Liver (tissue), 9 donors: ENCODE measurements around the gene ANO7. TPM values are rescaled to one million over a fixed set of nuclear protein-coding genes. Genes with fewer than 3 reads are reported as not detected.

ENCODE experiments used
- DNase-seq: peaks from one replicate; pipeline ENCODE4 v3.0.0-alpha.2; 2017; ENCODE audit warnings: low spot score
- H3K27ac ChIP-seq, 2 donors: one replicate each; pipeline ENCODE4 v1.7.0; 2013; ENCODE audit warnings: inconsistent platforms in 2 of 2, low read length in 2 of 2, control low read depth in 1 of 2, low read depth in 1 of 2, mild to moderate bottlenecking in 1 of 2
- H3K27me3 ChIP-seq, 4 donors: one replicate each; pipeline versions ENCODE4 v1.6.1 to v1.7.0; 2013; ENCODE audit warnings: low read length in 3 of 4, inconsistent platforms in 1 of 4, mild to moderate bottlenecking in 1 of 4, moderate library complexity in 1 of 4; ENCODE audit not compliant: control insufficient read depth in 4 of 4, insufficient read depth in 4 of 4
- H3K36me3 ChIP-seq, 4 donors: one replicate each; pipeline versions ENCODE4 v1.6.1 to v1.7.0; 2013; ENCODE audit warnings: low read length in 3 of 4, mild to moderate bottlenecking in 3 of 4, low read depth in 1 of 4, moderate library complexity in 1 of 4; ENCODE audit not compliant: control insufficient read depth in 4 of 4, insufficient read depth in 3 of 4
- H3K4me1 ChIP-seq, 4 donors: one replicate each; pipeline versions ENCODE4 v1.6.1 to v1.7.0; 2013; ENCODE audit warnings: low read length in 3 of 4, mild to moderate bottlenecking in 3 of 4, moderate library complexity in 1 of 4; ENCODE audit not compliant: control insufficient read depth in 4 of 4, insufficient read depth in 4 of 4
- H3K4me3 ChIP-seq, 3 donors: one replicate each; pipeline versions ENCODE4 v1.6.1 to v1.7.0; 2013; ENCODE audit warnings: low read length in 3 of 3, control low read depth in 1 of 3, low read depth in 1 of 3, mild to moderate bottlenecking in 1 of 3
- H3K9ac ChIP-seq, 2 donors: one replicate each; pipeline ENCODE4 v1.7.0; 2013; ENCODE audit warnings: low read length in 2 of 2, mild to moderate bottlenecking in 2 of 2, moderate library complexity in 2 of 2, control low read depth in 1 of 2, low read depth in 1 of 2
- H3K9me3 ChIP-seq, 4 donors: one replicate each; pipeline versions ENCODE4 v1.6.1 to v1.7.0; 2013; ENCODE audit warnings: low read length in 3 of 4; ENCODE audit not compliant: control insufficient read depth in 4 of 4
- EGR1 ChIP-seq, 2 donors: IDR thresholded peaks; 2 replicates each; pipeline ENCODE4 v1.6.1; 2016 to 2018; ENCODE audit warnings: antibody characterized with exemption in 2 of 2, low read depth in 2 of 2
- FOXA1 ChIP-seq: IDR thresholded peaks from 2 replicates; pipeline ENCODE4 v1.6.1; 2016; ENCODE audit warnings: antibody characterized with exemption
- FOXA2 ChIP-seq: IDR thresholded peaks from 2 replicates; pipeline ENCODE4 v1.6.1; 2016; ENCODE audit warnings: antibody characterized with exemption
- GABPA ChIP-seq, 2 donors: IDR thresholded peaks in 1 of 2; conservative IDR thresholded peaks in 1 of 2; 2 replicates each; pipeline ENCODE4 v1.6.1; 2016; ENCODE audit warnings: antibody characterized with exemption in 2 of 2, mild to moderate bottlenecking in 1 of 2, moderate library complexity in 1 of 2
- HNF4A ChIP-seq, 2 donors: conservative IDR thresholded peaks; 2 replicates each; pipeline ENCODE4 v1.6.1; 2016; ENCODE audit warnings: antibody characterized with exemption in 2 of 2, mild to moderate bottlenecking in 2 of 2
- HNF4G ChIP-seq: IDR thresholded peaks from 2 replicates; pipeline ENCODE4 v1.6.1; 2016; ENCODE audit warnings: antibody characterized with exemption
- JUND ChIP-seq, 2 donors: IDR thresholded peaks; 2 replicates each; pipeline ENCODE4 v1.6.1; 2016; ENCODE audit warnings: antibody characterized with exemption in 2 of 2
- NR2F2 ChIP-seq: IDR thresholded peaks from 2 replicates; pipeline ENCODE4 v1.6.1; 2016; ENCODE audit warnings: antibody characterized with exemption
- RAD21 ChIP-seq, 2 donors: IDR thresholded peaks; 2 replicates each; pipeline ENCODE4 v1.6.1; 2016; ENCODE audit warnings: antibody characterized with exemption in 2 of 2, mild to moderate bottlenecking in 2 of 2
- RXRA ChIP-seq, 2 donors: IDR thresholded peaks; 2 replicates each; pipeline ENCODE4 v1.6.1; 2017 to 2018; ENCODE audit warnings: antibody characterized with exemption in 2 of 2, mild to moderate bottlenecking in 1 of 2
- SP1 ChIP-seq: IDR thresholded peaks from 2 replicates; pipeline ENCODE4 v1.6.1; 2018; ENCODE audit warnings: antibody characterized with exemption, mild to moderate bottlenecking
- TAF1 ChIP-seq: conservative IDR thresholded peaks from 2 replicates; pipeline ENCODE4 v1.6.1; 2016; ENCODE audit warnings: antibody characterized with exemption, mild to moderate bottlenecking
- YY1 ChIP-seq: IDR thresholded peaks from 2 replicates; pipeline ENCODE4 v1.6.1; 2016; ENCODE audit warnings: antibody characterized with exemption, mild to moderate bottlenecking
- WGBS: extraction: QIAGEN DNeasy Blood & Tissue Kit; methylation state at CpG from one replicate; pipeline ENCODE4 v1.1.7; 2013; 5-methylcytosine and 5-hydroxymethylcytosine counted together
- polyA plus RNA-seq, 2 donors: library from polyadenylated mRNA; stranded (reverse) in 1 of 2; unstranded in 1 of 2; fragments of 200-250 nt in 1 of 2; fragments of >200 nt in 1 of 2; fragmentation: Nextera tagmentation in 1 of 2; extraction: Ambion mirVana in 1 of 2; gene quantifications; one replicate each; pipeline versions ENCODE4 v1.2.1 to v1.2.3, GENCODE V29; 2013 to 2015
- total RNA-seq, 2 donors: library from RNA; depleted of rRNA; stranded (reverse); fragments of >200 nt; gene quantifications; one replicate each; pipeline ENCODE4 v1.2.3, GENCODE V29; 2014
- TF ChIP-seq, protein P1 (sequence below): fragments of 150-350 bp; IDR thresholded peaks from 2 replicates; pipeline ENCODE4 v1.5.1; 2017; ENCODE audit warnings: improper control_type of control experiment, low read depth, low read length; ENCODE audit not compliant: missing input control
- TF ChIP-seq, protein P2 (sequence below): IDR thresholded peaks from 2 replicates; pipeline ENCODE4 v1.6.1; 2016; ENCODE audit warnings: antibody characterized with exemption
- TF ChIP-seq, protein P3 (sequence below): IDR thresholded peaks from 2 replicates; pipeline ENCODE4 v1.6.1; 2016; ENCODE audit warnings: antibody characterized with exemption
- TF ChIP-seq, protein P4 (sequence below): IDR thresholded peaks from 2 replicates; pipeline ENCODE4 v1.6.1; 2016; ENCODE audit warnings: antibody characterized with exemption
- TF ChIP-seq, protein P5 (sequence below): IDR thresholded peaks from 2 replicates; pipeline ENCODE4 v1.6.1; 2016; ENCODE audit warnings: antibody characterized with exemption, mild to moderate bottlenecking
- donor health status: healthy.
- donor health status: healthy.
- donor health status: healthy.
- donor health status: healthy.
- donor health status: healthy.

The ANO7 gene
- total and polyA plus RNA-seq, 4 donors: 0.25 to 0.70 (median 0.45) TPM

DNA sequence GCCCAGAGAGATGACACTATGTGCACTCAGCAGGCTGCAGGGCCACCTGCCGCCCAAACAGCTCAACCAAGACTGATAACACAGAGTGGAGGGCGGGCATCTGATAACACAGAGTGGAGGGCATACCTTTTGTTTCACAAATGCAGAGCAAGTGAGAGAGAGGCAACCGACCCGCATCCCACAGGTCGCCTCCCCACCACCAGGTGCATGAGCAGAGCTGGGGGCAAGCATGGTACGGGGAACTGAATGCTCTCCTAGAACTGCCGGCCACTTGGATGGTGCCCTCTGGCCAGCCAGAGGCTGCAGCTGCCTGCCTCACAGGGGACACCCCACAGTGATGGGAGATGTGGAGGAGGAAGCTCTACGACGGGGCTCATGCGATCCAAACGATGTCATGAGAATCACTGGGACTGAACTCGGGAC, 49.5 kb downstream of the ANO7 start (continued):
- TF ChIP-seq, protein P1, sequence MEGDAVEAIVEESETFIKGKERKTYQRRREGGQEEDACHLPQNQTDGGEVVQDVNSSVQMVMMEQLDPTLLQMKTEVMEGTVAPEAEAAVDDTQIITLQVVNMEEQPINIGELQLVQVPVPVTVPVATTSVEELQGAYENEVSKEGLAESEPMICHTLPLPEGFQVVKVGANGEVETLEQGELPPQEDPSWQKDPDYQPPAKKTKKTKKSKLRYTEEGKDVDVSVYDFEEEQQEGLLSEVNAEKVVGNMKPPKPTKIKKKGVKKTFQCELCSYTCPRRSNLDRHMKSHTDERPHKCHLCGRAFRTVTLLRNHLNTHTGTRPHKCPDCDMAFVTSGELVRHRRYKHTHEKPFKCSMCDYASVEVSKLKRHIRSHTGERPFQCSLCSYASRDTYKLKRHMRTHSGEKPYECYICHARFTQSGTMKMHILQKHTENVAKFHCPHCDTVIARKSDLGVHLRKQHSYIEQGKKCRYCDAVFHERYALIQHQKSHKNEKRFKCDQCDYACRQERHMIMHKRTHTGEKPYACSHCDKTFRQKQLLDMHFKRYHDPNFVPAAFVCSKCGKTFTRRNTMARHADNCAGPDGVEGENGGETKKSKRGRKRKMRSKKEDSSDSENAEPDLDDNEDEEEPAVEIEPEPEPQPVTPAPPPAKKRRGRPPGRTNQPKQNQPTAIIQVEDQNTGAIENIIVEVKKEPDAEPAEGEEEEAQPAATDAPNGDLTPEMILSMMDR: no peak
- TF ChIP-seq FOXA1 (no peak), SP1 (no peak), TAF1 (no peak)

DNA sequence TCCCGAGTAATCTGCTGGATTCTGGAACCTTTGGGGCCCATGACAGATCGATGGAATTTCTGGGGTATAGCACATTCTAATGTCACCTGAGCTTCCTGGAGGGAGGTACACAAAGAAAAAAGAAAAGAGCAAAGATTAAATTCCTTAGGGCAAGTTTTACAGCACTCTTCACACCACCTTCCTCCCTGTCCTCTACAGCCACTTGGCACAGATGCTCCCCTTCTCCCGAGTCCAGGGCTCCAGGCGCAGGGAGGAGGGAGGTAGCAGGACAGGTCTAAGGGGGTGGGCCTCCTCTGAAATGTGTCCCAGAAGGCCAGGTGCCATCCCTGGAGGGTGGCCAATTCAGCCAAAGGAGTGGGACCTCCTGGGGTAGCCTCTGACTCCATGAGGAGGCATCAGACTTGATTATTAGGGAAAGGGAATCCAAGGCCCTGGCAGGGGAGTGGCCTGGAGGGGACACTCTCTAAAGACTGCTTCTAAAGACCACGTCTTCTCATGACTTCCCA, 50.3 kb downstream of the ANO7 start:
- H3K9ac ChIP-seq: no peak overlapping the region
- DNase-seq: no peak
- H3K36me3 ChIP-seq: peaks cover 37 to 96% (median 92%) of the 10 kb centered on the region in 4 donors
- H3K4me1 ChIP-seq: no peaks in the 10 kb centered on the region
- no peak overlapping the region for H3K4me3 ChIP-seq
- H3K27ac ChIP-seq: no peak overlapping the region
- 87% methylated on average over 5 of the region's 5 CpGs for WGBS
- TF ChIP-seq, protein P2, sequence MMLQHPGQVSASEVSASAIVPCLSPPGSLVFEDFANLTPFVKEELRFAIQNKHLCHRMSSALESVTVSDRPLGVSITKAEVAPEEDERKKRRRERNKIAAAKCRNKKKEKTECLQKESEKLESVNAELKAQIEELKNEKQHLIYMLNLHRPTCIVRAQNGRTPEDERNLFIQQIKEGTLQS: no peak
- TF ChIP-seq EGR1 (IDR thresholded peaks at IDR 0.05; ENCODE audit: low read depth in 2 of 2) (no peak), SP1 (no peak), HNF4A (conservative IDR thresholded peaks at IDR 0.05) (no peak), FOXA2 (no peak), FOXA1 (no peak), GABPA (IDR thresholded peaks at IDR 0.05 in 1 of 2, conservative IDR thresholded peaks at IDR 0.05 in 1 of 2) (no peak), RXRA (IDR thresholded peaks at IDR 0.05) (no peak), NR2F2 (no peak), HNF4G (no peak), RAD21 (IDR thresholded peaks at IDR 0.05) (no peak), JUND (IDR thresholded peaks at IDR 0.05) (no peak), TAF1 (no peak), YY1 (no peak)
- TF ChIP-seq, protein P3, sequence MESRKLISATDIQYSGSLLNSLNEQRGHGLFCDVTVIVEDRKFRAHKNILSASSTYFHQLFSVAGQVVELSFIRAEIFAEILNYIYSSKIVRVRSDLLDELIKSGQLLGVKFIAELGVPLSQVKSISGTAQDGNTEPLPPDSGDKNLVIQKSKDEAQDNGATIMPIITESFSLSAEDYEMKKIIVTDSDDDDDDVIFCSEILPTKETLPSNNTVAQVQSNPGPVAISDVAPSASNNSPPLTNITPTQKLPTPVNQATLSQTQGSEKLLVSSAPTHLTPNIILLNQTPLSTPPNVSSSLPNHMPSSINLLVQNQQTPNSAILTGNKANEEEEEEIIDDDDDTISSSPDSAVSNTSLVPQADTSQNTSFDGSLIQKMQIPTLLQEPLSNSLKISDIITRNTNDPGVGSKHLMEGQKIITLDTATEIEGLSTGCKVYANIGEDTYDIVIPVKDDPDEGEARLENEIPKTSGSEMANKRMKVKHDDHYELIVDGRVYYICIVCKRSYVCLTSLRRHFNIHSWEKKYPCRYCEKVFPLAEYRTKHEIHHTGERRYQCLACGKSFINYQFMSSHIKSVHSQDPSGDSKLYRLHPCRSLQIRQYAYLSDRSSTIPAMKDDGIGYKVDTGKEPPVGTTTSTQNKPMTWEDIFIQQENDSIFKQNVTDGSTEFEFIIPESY: no peak
- TF ChIP-seq, protein P1: no peak
- TF ChIP-seq, protein P4, sequence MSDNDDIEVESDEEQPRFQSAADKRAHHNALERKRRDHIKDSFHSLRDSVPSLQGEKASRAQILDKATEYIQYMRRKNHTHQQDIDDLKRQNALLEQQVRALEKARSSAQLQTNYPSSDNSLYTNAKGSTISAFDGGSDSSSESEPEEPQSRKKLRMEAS: no peak
- TF ChIP-seq, protein P5, sequence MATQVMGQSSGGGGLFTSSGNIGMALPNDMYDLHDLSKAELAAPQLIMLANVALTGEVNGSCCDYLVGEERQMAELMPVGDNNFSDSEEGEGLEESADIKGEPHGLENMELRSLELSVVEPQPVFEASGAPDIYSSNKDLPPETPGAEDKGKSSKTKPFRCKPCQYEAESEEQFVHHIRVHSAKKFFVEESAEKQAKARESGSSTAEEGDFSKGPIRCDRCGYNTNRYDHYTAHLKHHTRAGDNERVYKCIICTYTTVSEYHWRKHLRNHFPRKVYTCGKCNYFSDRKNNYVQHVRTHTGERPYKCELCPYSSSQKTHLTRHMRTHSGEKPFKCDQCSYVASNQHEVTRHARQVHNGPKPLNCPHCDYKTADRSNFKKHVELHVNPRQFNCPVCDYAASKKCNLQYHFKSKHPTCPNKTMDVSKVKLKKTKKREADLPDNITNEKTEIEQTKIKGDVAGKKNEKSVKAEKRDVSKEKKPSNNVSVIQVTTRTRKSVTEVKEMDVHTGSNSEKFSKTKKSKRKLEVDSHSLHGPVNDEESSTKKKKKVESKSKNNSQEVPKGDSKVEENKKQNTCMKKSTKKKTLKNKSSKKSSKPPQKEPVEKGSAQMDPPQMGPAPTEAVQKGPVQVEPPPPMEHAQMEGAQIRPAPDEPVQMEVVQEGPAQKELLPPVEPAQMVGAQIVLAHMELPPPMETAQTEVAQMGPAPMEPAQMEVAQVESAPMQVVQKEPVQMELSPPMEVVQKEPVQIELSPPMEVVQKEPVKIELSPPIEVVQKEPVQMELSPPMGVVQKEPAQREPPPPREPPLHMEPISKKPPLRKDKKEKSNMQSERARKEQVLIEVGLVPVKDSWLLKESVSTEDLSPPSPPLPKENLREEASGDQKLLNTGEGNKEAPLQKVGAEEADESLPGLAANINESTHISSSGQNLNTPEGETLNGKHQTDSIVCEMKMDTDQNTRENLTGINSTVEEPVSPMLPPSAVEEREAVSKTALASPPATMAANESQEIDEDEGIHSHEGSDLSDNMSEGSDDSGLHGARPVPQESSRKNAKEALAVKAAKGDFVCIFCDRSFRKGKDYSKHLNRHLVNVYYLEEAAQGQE: no peak
- H3K9me3 ChIP-seq: no peaks in the 10 kb centered on the region
- H3K27me3 ChIP-seq: no peaks in the 10 kb centered on the region
